BE2C (cell line): Measurements from ENCODE around the gene P2RY6.
A peak's percentile ranks its signal among the peaks of the same experiment; 100 is the strongest.

Experiments used
- DNase-seq: peaks from one replicate; pipeline ENCODE4 v3.0.0-alpha.2; 2020
- H3K27me3 ChIP-seq: fragments of 250-450 bp; sonication (Bioruptor Pico); 2 replicates; pipeline ENCODE4 v1.5.1; 2020; ENCODE audit warnings: mild to moderate bottlenecking
- H3K36me3 ChIP-seq: fragments of 250-450 bp; sonication (Bioruptor Pico); 2 replicates; pipeline ENCODE4 v1.5.1; 2020; ENCODE audit warnings: mild to moderate bottlenecking
- H3K4me1 ChIP-seq: fragments of 250-450 bp; sonication (Bioruptor Pico); 2 replicates; pipeline ENCODE4 v1.5.1; 2020
- H3K4me3 ChIP-seq: 2 replicates; pipeline ENCODE4 v1.5.1; 2011; ENCODE audit warnings: low read depth, low read length
- H3K9me3 ChIP-seq: fragments of 250-450 bp; sonication (Bioruptor Pico); 2 replicates; pipeline ENCODE4 v1.5.1; 2020
- CTCF ChIP-seq: IDR thresholded peaks from 2 replicates; pipeline ENCODE4 v1.5.1; 2012; ENCODE audit warnings: mild to moderate bottlenecking, low read depth, low read length

Gene P2RY6

GRCh38 chr11:73242251-73243092 lies 29.7 kb upstream of the P2RY6 start:
- TF ChIP-seq CTCF, result peak; percentile 95
- Histone ChIP-seq H3K27me3 (no peaks in the 10 kb centered on the region), H3K4me3 (peak overlapping the region; percentile 61), H3K36me3 (no peaks in the 10 kb centered on the region), H3K9me3 (no peaks in the 10 kb centered on the region), H3K4me1 (peaks cover 34% of the 10 kb centered on the region)
- peak; percentile 89 for DNase-seq

- Histone ChIP-seq H3K27me3 (no peaks in the 10 kb centered on the region), H3K4me1 (peaks cover 31% of the 10 kb centered on the region), H3K36me3 (no peaks in the 10 kb centered on the region), H3K9me3 (no peaks in the 10 kb centered on the region), H3K4me3 (no peak overlapping the region)
- no peak for TF ChIP-seq CTCF
- no peak for DNase-seq
Measured at GRCh38 chr11:73243093-73243485, 29.0 kb upstream of the P2RY6 start.

- H3K27me3 ChIP-seq, result no peaks in the 10 kb centered on the region
- H3K4me1 ChIP-seq, result peaks cover 31% of the 10 kb centered on the region
- H3K4me3 ChIP-seq, result 0 out of 2 replicates have a peak overlapping the region, but pooled peaks have one; percentile 2
- DNase-seq, result no peak
- TF ChIP-seq CTCF, result no peak
- H3K9me3 ChIP-seq, result no peaks in the 10 kb centered on the region
- H3K36me3 ChIP-seq, result no peaks in the 10 kb centered on the region
Measured at GRCh38 chr11:73244589-73245240, 27.4 kb upstream of the P2RY6 start.

GRCh38 chr11:73245461-73245860 lies 26.7 kb upstream of the P2RY6 start:
- H3K9me3 ChIP-seq, result no peaks in the 10 kb centered on the region
- no peaks in the 10 kb centered on the region for H3K27me3 ChIP-seq
- H3K36me3 ChIP-seq, result no peaks in the 10 kb centered on the region
- peak; percentile 88 for DNase-seq
- TF ChIP-seq CTCF, result no peak
- H3K4me3 ChIP-seq, result peak overlapping the region; percentile 47
- H3K4me1 ChIP-seq, result peaks cover 31% of the 10 kb centered on the region

- Histone ChIP-seq H3K4me3 (no peak overlapping the region), H3K4me1 (peaks cover 31% of the 10 kb centered on the region), H3K36me3 (no peaks in the 10 kb centered on the region), H3K9me3 (no peaks in the 10 kb centered on the region), H3K27me3 (no peaks in the 10 kb centered on the region)
- TF ChIP-seq CTCF, result no peak
- no peak for DNase-seq
Measured at GRCh38 chr11:73246303-73246702, 25.8 kb upstream of the P2RY6 start.

- Histone ChIP-seq H3K9me3 (no peaks in the 10 kb centered on the region), H3K36me3 (no peaks in the 10 kb centered on the region), H3K27me3 (no peaks in the 10 kb centered on the region), H3K4me1 (peaks cover 21% of the 10 kb centered on the region), H3K4me3 (no peak overlapping the region)
- no peak for DNase-seq
- TF ChIP-seq CTCF, result no peak
Measured at GRCh38 chr11:73248526-73249185, 23.5 kb upstream of the P2RY6 start.
